Chondrocyte (in vitro differentiated cells): ENCODE data around the gene VEGFD. TPM values are rescaled to one million over a fixed set of nuclear protein-coding genes. Genes with fewer than 3 reads are reported as not detected.

Experiments
- DNase-seq: peaks from one replicate; pipeline ENCODE4 v3.0.0; 2021; ENCODE audit warnings: mixed read lengths, low spot score
- H3K27ac Mint-ChIP-seq: one replicate; pipeline ENCODE4 v1.8.0; 2021; ENCODE audit warnings: mild to moderate bottlenecking, moderate library complexity, mixed read lengths; ENCODE audit not compliant: unreplicated experiment
- H3K27me3 Mint-ChIP-seq: 2 replicates; pipeline ENCODE4 v1.8.0; 2021; ENCODE audit warnings: low read depth, mixed read lengths
- H3K36me3 Mint-ChIP-seq: 2 replicates; pipeline ENCODE4 v1.8.0; 2021; ENCODE audit warnings: low read depth, mixed read lengths
- H3K4me1 Mint-ChIP-seq: 2 replicates; pipeline ENCODE4 v1.8.0; 2021; ENCODE audit warnings: low read depth, mild to moderate bottlenecking, mixed read lengths
- H3K4me3 Mint-ChIP-seq: one replicate; pipeline ENCODE4 v1.8.0; 2021; ENCODE audit warnings: mild to moderate bottlenecking, moderate library complexity, mixed read lengths; ENCODE audit not compliant: unreplicated experiment
- H3K9me3 Mint-ChIP-seq: 2 replicates; pipeline ENCODE4 v1.8.0; 2021; ENCODE audit warnings: low read depth, mixed read lengths
- total RNA-seq: library from RNA; stranded (reverse); gene quantifications from 3 replicates; pipeline ENCODE4 v1.2.1, GENCODE V29; 2021
- TF ChIP-seq, protein P1 (sequence below): fragments of 200-600 bp; sonication (generic); IDR thresholded peaks from 2 replicates; pipeline ENCODE4 v1.5.0; 2021; ENCODE audit warnings: antibody characterized with exemption, mild to moderate bottlenecking, moderate library complexity

Gene VEGFD
- total RNA-seq, 1 donor from 2014 or later = 0.20 TPM

DNA sequence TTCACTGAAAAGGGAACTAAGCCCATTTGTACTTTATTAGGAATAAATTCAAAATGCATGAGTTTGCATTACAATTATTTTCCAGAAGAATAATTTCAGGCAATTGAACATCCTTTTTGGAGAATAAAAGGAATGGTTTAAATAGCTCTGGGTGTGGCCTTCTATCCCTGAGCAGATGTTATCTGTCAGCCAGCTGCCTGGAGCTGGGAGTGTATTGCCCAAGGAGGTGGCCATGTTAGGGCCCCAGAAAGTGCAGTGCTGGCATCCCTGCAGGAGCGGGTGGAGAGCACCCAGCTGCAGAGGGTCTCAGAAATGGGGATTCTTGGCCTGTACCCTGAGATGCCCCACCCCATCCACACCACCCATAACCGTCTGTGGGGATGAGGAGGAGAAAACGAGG lies 21.6 kb upstream of the VEGFD start:
- Mint-ChIP-seq H3K4me3 (no peak overlapping the region), H3K4me1 (no peaks in the 10 kb centered on the region), H3K36me3 (peaks cover 3% of the 10 kb centered on the region), H3K27ac (no peak overlapping the region), H3K27me3 (no peaks in the 10 kb centered on the region), H3K9me3 (no peaks in the 10 kb centered on the region)
- TF ChIP-seq, protein P1, sequence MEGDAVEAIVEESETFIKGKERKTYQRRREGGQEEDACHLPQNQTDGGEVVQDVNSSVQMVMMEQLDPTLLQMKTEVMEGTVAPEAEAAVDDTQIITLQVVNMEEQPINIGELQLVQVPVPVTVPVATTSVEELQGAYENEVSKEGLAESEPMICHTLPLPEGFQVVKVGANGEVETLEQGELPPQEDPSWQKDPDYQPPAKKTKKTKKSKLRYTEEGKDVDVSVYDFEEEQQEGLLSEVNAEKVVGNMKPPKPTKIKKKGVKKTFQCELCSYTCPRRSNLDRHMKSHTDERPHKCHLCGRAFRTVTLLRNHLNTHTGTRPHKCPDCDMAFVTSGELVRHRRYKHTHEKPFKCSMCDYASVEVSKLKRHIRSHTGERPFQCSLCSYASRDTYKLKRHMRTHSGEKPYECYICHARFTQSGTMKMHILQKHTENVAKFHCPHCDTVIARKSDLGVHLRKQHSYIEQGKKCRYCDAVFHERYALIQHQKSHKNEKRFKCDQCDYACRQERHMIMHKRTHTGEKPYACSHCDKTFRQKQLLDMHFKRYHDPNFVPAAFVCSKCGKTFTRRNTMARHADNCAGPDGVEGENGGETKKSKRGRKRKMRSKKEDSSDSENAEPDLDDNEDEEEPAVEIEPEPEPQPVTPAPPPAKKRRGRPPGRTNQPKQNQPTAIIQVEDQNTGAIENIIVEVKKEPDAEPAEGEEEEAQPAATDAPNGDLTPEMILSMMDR = no peak
- DNase-seq = no peak

DNA sequence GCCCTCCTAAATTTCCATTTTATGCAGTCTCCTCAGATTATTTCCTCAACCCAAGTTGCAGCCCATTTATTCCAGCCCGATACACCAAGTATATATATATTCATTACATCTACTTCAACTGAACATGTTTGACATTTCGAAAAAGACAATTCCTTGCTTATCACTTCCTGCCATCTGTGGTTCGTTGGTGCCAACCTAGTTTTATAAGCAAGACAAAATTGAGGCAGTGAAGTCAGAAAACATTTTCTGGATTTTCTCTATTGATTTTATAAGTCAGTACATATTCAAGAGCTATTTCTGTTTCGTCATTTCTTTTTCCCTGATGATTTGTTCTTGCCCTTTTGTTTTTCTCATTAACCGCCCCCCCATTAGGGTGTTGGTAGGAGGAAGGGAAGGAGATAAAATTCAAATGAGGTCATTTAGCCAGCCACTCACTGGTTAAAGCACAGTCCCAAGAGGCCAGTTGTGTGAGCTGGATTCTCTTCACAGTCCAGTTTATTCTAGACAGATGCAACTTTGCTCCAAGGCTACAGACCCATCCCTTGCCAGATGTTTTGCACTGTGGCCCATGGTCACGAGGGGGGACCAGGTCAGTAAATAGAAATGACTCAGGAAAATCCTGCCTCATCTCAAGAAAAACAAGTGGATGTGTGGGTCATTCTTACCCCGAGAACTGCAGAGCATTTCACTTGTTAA lies 20.3 kb upstream of the VEGFD start:
- peaks cover 3% of the 10 kb centered on the region for H3K36me3 Mint-ChIP-seq
- no peak for DNase-seq
- H3K4me3 Mint-ChIP-seq = no peak overlapping the region
- H3K27me3 Mint-ChIP-seq = no peaks in the 10 kb centered on the region
- TF ChIP-seq, protein P1 = no peak
- no peaks in the 10 kb centered on the region for H3K9me3 Mint-ChIP-seq
- no peak overlapping the region for H3K27ac Mint-ChIP-seq
- H3K4me1 Mint-ChIP-seq = no peaks in the 10 kb centered on the region

DNA sequence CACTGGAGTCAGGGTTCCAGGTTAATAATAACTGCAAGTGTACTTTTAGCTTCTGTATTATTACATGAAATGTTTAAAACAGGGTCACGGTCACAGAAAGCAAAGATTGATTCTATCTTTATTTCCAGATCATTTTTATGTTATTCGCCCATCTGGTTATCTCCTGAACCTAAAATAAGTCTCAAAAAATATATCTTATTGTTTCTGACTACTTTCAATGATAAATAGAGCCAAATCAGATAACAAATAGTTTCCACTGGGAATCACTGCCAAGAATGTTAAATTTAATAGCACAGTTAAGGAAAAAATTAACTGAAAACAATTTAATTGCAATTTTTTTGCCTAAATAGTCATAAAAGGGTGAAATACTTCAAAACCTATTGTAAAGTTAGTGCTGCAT lies 17.2 kb upstream of the VEGFD start:
- no peak for DNase-seq
- TF ChIP-seq, protein P1 = no peak
- Mint-ChIP-seq H3K4me1 (no peaks in the 10 kb centered on the region), H3K9me3 (no peaks in the 10 kb centered on the region), H3K36me3 (peaks cover 2% of the 10 kb centered on the region), H3K4me3 (no peak overlapping the region), H3K27ac (no peak overlapping the region), H3K27me3 (no peaks in the 10 kb centered on the region)

DNA sequence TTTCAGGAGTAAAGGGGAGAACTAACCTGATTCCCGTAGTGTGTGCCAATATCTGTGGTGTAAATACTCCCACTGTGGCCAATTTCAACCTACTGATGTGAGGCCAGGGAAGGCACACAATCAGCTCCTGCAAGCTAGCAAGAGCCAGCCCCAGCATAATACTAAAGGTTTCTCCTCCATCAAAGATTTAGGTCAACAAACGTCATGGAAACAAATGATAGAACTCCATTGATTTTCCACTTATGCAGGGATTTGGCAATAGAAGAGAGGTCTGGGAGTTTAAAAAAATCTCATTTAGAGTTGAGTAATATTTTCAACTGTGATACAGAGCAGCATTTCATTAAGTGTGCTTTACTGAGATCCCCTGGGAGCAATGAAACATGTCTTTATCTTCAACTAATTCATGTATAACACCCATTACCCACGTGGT lies 15.8 kb upstream of the VEGFD start:
- Mint-ChIP-seq H3K9me3 (no peaks in the 10 kb centered on the region), H3K27ac (no peak overlapping the region), H3K27me3 (no peaks in the 10 kb centered on the region)

DNA sequence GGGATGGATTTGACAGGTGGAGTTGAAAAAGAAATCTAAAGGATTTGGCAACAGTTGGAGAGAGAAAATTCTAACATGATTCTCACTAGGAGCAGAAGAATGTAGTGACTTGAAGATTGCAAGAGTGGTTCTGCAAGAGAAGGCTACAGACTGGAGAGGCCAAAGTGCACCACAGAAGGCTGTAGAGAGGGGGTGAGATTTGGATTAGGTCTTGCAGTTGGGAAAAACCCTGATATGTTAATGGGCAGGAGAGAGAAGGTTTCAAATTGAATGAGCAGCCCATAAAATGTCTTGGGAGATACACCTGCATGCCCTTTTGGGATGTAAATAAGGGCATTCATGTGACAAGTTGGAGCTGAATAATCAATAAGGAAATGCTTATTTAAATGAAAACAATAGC lies 14.7 kb upstream of the VEGFD start:
- DNase-seq = no peak
- H3K4me1 Mint-ChIP-seq = no peaks in the 10 kb centered on the region
- H3K36me3 Mint-ChIP-seq = no peaks in the 10 kb centered on the region
- no peak overlapping the region for H3K27ac Mint-ChIP-seq
- H3K27me3 Mint-ChIP-seq = no peaks in the 10 kb centered on the region
- TF ChIP-seq, protein P1 = no peak
- no peak overlapping the region for H3K4me3 Mint-ChIP-seq
- no peaks in the 10 kb centered on the region for H3K9me3 Mint-ChIP-seq

More for the DNA sequence above, 15.8 kb upstream of the VEGFD start:
- no peak for DNase-seq
- H3K4me1 Mint-ChIP-seq = no peaks in the 10 kb centered on the region
- TF ChIP-seq, protein P1 = no peak
- H3K36me3 Mint-ChIP-seq = no peaks in the 10 kb centered on the region
- H3K4me3 Mint-ChIP-seq = no peak overlapping the region
